Measurements from ENCODE around the gene RPGRIP1L. TPM values are rescaled to one million over a fixed set of nuclear protein-coding genes. Genes with fewer than 3 reads are reported as not detected.

RPGRIP1L gene
- total RNA-seq, 2 experiments from 2014 or later = 4.8 to 4.9 TPM

GRCh38 chr16:53629151-53629550 is 74.5 kb downstream of the RPGRIP1L start:
- CTCF ChIA-PET = no interaction called here

DNA sequence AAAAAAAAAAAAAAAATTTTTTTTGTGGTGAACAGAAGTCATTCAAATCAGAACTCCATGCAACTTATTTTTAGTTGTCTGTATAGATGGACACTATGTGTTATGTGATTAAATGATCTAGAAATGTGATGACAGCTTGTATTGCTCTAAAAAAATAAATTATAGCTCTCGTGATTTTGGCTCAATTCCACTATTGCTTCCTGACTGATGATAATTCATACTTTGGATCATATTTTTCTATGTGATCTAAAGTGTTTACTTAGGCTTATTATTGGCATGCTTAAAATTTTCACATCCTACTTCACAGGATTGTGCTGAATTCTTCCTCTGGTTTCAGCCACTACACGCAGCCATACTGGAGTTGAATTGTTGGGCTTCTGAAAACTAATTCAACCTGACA is 76.8 kb downstream of the RPGRIP1L start:
- CTCF ChIA-PET = no interaction called here
- Mint-ChIP-seq H3K27ac (no peak overlapping the region), H3K9me3 (no peaks in the 10 kb centered on the region), H3K36me3 (ENCODE audit: low read depth) (no peaks in the 10 kb centered on the region), H3K27me3 (no peaks in the 10 kb centered on the region), H3K4me1 (no peaks in the 10 kb centered on the region), H3K4me3 (no peak overlapping the region)
- no peak for DNase-seq
- POLR2A ChIA-PET = no interaction called here

More at GRCh38 chr16:53629151-53629550, 74.5 kb downstream of the RPGRIP1L start:
- no peak for DNase-seq
- POLR2A ChIA-PET = no interaction called here
- no peak overlapping the region for H3K27ac Mint-ChIP-seq
- H3K36me3 Mint-ChIP-seq (ENCODE audit: low read depth) = no peaks in the 10 kb centered on the region
- H3K9me3 Mint-ChIP-seq = no peaks in the 10 kb centered on the region
- no peak overlapping the region for H3K4me3 Mint-ChIP-seq
- H3K4me1 Mint-ChIP-seq = no peaks in the 10 kb centered on the region
- no peaks in the 10 kb centered on the region for H3K27me3 Mint-ChIP-seq

DNA sequence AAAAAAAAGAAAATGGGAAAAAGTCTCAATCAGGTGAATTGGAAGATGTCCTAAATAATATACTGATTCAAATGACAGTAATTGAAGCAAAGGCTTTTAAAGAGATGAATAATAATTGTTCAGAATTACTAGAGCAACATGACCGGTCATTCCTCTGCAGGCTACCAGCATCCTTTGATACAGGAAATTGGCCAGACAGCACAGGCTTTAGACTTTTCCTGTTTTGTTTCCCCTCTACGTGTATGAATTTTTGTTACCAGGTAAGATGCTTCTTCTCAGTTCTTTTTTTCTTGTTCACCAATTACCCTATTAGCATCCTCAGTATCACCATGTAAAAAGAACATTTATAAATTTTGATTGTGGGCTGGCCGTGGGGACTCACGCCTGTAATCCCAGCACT is 77.5 kb downstream of the RPGRIP1L start:
- H3K27me3 Mint-ChIP-seq = no peaks in the 10 kb centered on the region
- H3K9me3 Mint-ChIP-seq = no peaks in the 10 kb centered on the region
- no peak for DNase-seq
- no peak overlapping the region for H3K27ac Mint-ChIP-seq
- ChIA-PET CTCF (no interaction called here), POLR2A (no interaction called here)
- no peak overlapping the region for H3K4me3 Mint-ChIP-seq
- H3K36me3 Mint-ChIP-seq (ENCODE audit: low read depth) = no peaks in the 10 kb centered on the region
- no peaks in the 10 kb centered on the region for H3K4me1 Mint-ChIP-seq

GRCh38 chr16:53625221-53625620 is 78.4 kb downstream of the RPGRIP1L start:
- DNase-seq = no peak
- Mint-ChIP-seq H3K9me3 (no peaks in the 10 kb centered on the region), H3K27ac (no peak overlapping the region), H3K36me3 (ENCODE audit: low read depth) (no peaks in the 10 kb centered on the region), H3K4me3 (no peak overlapping the region), H3K27me3 (no peaks in the 10 kb centered on the region), H3K4me1 (no peaks in the 10 kb centered on the region)
- POLR2A ChIA-PET = no interaction called here
- CTCF ChIA-PET = no interaction called here

DNA sequence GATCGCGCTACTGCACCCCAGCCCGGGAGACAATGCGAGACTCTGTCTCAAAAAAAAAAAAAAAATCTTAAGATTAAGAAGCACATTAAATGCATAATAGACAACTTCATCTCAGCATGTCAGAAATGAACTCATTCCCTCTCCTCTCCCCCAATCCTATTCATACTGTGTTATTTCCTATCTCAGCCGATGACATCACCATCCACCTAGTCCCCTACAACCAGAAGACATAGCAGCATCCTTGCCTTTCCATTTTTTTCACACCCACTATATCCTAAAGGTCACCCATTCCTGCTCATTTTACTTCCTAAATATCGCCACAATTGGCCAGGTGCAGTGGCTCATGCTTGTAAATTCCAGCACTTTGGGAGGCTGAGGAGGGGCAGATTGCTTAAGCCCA is 81.3 kb downstream of the RPGRIP1L start:
- Mint-ChIP-seq H3K4me3 (no peak overlapping the region), H3K9me3 (no peaks in the 10 kb centered on the region), H3K27ac (no peak overlapping the region), H3K36me3 (ENCODE audit: low read depth) (no peaks in the 10 kb centered on the region), H3K27me3 (no peaks in the 10 kb centered on the region), H3K4me1 (no peaks in the 10 kb centered on the region)
- DNase-seq = no peak
- ChIA-PET CTCF (no interaction called here), POLR2A (no interaction called here)

DNA sequence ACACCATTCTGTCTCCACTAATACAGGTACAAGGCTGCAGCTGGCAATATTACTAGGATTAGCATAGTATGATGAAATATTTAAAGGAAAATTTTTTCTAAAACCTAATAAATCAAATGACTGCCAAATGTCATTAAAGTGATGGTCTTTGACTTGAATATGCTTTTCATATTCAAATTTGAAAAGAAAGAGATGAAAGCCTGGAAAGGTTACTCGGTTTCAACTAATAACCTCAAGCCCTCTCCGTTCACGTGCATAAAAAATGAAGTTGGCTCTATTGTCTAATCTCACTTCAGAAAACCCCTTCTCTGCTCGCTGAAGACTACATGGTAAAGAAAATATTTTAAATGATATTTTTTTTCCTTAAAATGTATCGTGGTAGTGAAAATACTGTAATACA is 83.2 kb downstream of the RPGRIP1L start:
- H3K4me3 Mint-ChIP-seq = no peak overlapping the region
- CTCF ChIA-PET = interaction anchor here (0.7 kb wide), 1 partner anchor 126 kb away, joined by 4 read pairs; no protein-coding TSS in a partner anchor
- DNase-seq = no peak

GRCh38 chr16:53619235-53619634 is 84.4 kb downstream of the RPGRIP1L start:
- Mint-ChIP-seq H3K9me3 (no peaks in the 10 kb centered on the region), H3K4me1 (no peaks in the 10 kb centered on the region), H3K27ac (no peak overlapping the region), H3K27me3 (no peaks in the 10 kb centered on the region), H3K4me3 (no peak overlapping the region), H3K36me3 (ENCODE audit: low read depth) (no peaks in the 10 kb centered on the region)
- ChIA-PET CTCF (no interaction called here), POLR2A (no interaction called here)
- no peak for DNase-seq

More for the DNA sequence above, 83.2 kb downstream of the RPGRIP1L start:
- no peaks in the 10 kb centered on the region for H3K36me3 Mint-ChIP-seq (ENCODE audit: low read depth)
- H3K27ac Mint-ChIP-seq = no peak overlapping the region
- no peaks in the 10 kb centered on the region for H3K27me3 Mint-ChIP-seq
- H3K9me3 Mint-ChIP-seq = no peaks in the 10 kb centered on the region
- H3K4me1 Mint-ChIP-seq = no peaks in the 10 kb centered on the region
- POLR2A ChIA-PET = no interaction called here

DNA sequence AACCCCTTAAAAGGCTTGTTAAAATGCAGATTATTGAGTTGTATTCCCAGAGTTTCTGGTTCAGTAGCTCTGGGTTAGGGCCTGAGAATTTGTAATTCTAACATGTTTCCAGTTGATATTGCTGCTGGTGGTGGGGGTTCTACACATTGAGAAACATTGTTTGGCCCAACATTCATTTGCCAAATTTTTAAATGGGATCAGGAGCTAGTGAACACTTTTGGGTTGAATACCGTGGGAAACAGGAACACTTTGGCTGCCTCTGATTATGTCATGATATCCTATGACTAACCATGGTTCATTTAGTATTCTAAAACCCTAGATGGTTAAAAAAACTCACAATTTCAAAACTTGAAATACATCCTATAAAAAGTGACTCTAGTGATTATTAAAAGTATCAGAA is 89.3 kb downstream of the RPGRIP1L start:
- ChIA-PET POLR2A (no interaction called here), CTCF (no interaction called here)
- Mint-ChIP-seq H3K9me3 (no peaks in the 10 kb centered on the region), H3K27me3 (no peaks in the 10 kb centered on the region), H3K4me3 (no peak overlapping the region), H3K4me1 (no peaks in the 10 kb centered on the region), H3K27ac (no peak overlapping the region), H3K36me3 (ENCODE audit: low read depth) (no peaks in the 10 kb centered on the region)
- DNase-seq = no peak

- no peaks in the 10 kb centered on the region for H3K4me1 Mint-ChIP-seq
- ChIA-PET CTCF (no interaction called here), POLR2A (no interaction called here)
- H3K27me3 Mint-ChIP-seq = no peaks in the 10 kb centered on the region
- DNase-seq = no peak
- no peak overlapping the region for H3K4me3 Mint-ChIP-seq
- no peak overlapping the region for H3K27ac Mint-ChIP-seq
- no peaks in the 10 kb centered on the region for H3K9me3 Mint-ChIP-seq
- no peaks in the 10 kb centered on the region for H3K36me3 Mint-ChIP-seq (ENCODE audit: low read depth)
Measured at GRCh38 chr16:53612003-53612402, 91.7 kb downstream of the RPGRIP1L start.

DNA sequence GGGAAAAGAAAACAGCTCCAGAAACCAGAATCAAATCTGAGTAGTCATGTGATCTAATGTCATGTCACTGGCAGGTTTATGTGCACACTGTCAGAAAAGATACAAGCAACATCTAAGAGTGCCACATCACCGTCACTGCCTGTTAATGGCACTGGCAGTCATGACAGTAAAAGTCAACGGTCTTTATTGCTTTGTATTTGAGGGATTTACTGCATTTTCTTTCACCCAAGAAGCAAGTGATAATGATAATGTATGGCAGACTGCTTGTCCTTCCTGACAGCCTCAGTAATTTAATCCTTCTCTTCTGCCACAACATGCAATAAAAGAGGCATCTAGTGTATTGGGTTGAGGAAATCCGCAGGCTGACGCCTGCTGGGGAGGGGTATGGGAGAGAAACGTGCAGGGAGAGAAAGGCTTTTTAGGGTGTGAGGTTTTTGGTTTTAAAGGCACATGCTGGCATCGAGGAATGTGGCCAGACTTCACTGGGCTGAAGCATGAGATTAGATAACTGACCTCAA is 92.4 kb downstream of the RPGRIP1L start:
- no peak for DNase-seq
- Mint-ChIP-seq H3K4me1 (no peaks in the 10 kb centered on the region), H3K4me3 (no peak overlapping the region), H3K9me3 (no peaks in the 10 kb centered on the region), H3K36me3 (ENCODE audit: low read depth) (no peaks in the 10 kb centered on the region), H3K27me3 (no peaks in the 10 kb centered on the region), H3K27ac (no peak overlapping the region)
- CTCF ChIA-PET = no interaction called here
- POLR2A ChIA-PET = no interaction called here

- Mint-ChIP-seq H3K9me3 (no peaks in the 10 kb centered on the region), H3K36me3 (ENCODE audit: low read depth) (no peaks in the 10 kb centered on the region), H3K27me3 (no peaks in the 10 kb centered on the region), H3K27ac (no peak overlapping the region), H3K4me3 (no peak overlapping the region), H3K4me1 (no peaks in the 10 kb centered on the region)
- ChIA-PET CTCF (no interaction called here), POLR2A (no interaction called here)
- DNase-seq = no peak
Measured at GRCh38 chr16:53609536-53609935, 94.1 kb downstream of the RPGRIP1L start.

DNA sequence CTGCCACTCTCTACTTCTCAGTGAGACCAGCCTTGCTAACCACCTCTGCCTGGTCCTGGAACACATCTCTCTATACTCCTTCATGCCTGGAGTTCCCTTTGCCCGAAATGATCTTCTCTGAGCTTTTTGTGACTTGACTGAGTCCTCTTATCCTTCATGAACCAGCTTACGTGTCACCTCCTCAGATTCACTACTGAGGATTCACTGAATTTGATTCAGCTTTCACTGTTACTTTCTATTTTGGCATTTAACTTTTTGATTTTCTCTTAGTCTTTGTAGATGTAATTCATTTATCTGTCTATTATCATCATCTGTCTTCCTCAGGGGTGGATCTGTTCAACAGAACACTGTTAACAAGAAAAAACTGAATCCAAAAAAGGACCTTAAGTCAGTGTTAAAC is 95.6 kb downstream of the RPGRIP1L start:
- H3K4me1 Mint-ChIP-seq = no peaks in the 10 kb centered on the region
- no peaks in the 10 kb centered on the region for H3K27me3 Mint-ChIP-seq
- no peaks in the 10 kb centered on the region for H3K36me3 Mint-ChIP-seq (ENCODE audit: low read depth)
- H3K27ac Mint-ChIP-seq = no peak overlapping the region
- no peak for DNase-seq
- POLR2A ChIA-PET = no interaction called here
- CTCF ChIA-PET = no interaction called here
- H3K9me3 Mint-ChIP-seq = no peaks in the 10 kb centered on the region
- H3K4me3 Mint-ChIP-seq = no peak overlapping the region

GRCh38 chr16:53605831-53606400 is 97.7 kb downstream of the RPGRIP1L start:
- H3K4me1 Mint-ChIP-seq = no peaks in the 10 kb centered on the region
- no peak overlapping the region for H3K4me3 Mint-ChIP-seq
- no peaks in the 10 kb centered on the region for H3K9me3 Mint-ChIP-seq
- POLR2A ChIA-PET = no interaction called here
- no peaks in the 10 kb centered on the region for H3K27me3 Mint-ChIP-seq
- CTCF ChIA-PET = no interaction called here
- H3K27ac Mint-ChIP-seq = no peak overlapping the region
- H3K36me3 Mint-ChIP-seq (ENCODE audit: low read depth) = no peaks in the 10 kb centered on the region
- no peak for DNase-seq

DNA sequence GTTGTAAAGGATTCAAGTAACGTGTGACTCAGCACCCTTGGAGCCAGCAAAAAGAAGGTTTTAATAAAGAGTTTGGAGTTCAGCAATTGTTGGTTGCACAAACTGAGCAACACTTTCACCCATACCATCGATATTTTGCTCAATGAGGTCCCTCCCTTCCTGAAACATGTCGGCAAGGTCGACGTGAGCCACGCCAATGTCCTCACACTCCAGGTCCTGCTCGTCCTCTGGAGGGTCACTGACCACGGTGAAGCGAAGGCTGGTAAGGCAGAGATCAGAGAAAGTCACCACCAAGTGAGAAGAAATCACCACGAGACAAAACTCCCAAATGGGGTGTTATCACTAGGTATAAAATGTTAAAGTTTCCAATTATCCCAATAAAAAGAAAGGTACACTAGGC is 98.3 kb downstream of the RPGRIP1L start:
- Mint-ChIP-seq H3K27me3 (no peaks in the 10 kb centered on the region), H3K36me3 (ENCODE audit: low read depth) (no peaks in the 10 kb centered on the region), H3K9me3 (no peaks in the 10 kb centered on the region), H3K4me3 (no peak overlapping the region), H3K4me1 (no peaks in the 10 kb centered on the region), H3K27ac (no peak overlapping the region)
- no peak for DNase-seq
- CTCF ChIA-PET = no interaction called here
- POLR2A ChIA-PET = no interaction called here

All from activated CD4-positive, alpha-beta T cell treated with anti-CD3 and anti-CD28 coated beads, Interleukin-2, amount 10 ng/mL, durations not matched to agents 7 days and 5 days (primary cell).